ENCODE measurements around the gene SLC6A15.

DNA sequence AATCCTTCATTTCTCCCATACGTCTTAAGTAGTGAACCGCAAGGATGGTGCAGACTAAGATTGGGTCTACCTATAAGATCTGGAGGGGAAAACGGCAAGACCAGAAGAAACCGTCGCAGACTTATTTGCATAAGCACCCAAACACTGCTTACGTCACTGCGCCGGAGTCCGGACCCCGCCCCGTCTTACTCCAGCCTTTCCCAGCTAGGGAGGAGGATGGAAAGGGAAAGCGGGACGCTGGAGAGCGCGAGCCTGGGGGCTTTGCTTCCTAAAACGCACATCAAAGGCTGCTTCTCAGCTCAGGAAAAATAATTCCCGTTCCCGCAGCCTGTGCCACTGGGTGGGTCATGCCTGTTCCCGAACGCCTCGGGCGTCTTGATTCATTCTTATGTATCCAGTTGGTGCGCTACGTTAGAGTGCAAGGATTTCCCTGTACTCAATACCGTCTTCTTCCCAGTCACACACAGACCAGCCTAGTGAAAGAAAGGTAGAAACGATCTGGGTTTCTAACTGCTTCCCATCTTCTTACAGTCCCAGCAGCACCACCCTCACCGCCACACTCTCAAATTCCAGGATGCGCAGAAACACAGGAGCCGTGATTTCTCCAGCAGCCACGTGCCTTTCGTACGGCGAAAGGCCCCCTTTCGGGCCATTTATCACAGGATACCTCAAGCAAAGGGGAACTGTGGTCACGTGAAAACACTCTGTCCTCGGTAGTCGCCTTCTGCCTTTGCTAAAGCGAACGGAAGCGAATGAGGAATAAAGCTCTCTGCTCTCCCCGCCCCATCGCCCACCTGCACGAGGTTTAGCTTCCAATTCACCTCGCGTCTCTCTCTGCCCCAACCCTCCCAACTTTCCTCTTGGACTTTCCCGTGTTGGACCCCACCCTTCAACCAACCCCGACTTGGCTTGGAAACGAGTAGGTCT is 1.1 kb downstream of the SLC6A15 start:
- TF ChIP-seq, protein P1, sequence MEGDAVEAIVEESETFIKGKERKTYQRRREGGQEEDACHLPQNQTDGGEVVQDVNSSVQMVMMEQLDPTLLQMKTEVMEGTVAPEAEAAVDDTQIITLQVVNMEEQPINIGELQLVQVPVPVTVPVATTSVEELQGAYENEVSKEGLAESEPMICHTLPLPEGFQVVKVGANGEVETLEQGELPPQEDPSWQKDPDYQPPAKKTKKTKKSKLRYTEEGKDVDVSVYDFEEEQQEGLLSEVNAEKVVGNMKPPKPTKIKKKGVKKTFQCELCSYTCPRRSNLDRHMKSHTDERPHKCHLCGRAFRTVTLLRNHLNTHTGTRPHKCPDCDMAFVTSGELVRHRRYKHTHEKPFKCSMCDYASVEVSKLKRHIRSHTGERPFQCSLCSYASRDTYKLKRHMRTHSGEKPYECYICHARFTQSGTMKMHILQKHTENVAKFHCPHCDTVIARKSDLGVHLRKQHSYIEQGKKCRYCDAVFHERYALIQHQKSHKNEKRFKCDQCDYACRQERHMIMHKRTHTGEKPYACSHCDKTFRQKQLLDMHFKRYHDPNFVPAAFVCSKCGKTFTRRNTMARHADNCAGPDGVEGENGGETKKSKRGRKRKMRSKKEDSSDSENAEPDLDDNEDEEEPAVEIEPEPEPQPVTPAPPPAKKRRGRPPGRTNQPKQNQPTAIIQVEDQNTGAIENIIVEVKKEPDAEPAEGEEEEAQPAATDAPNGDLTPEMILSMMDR (IDR thresholded peaks at IDR 0.05; ENCODE audit: low read depth, low read length) = no peak
- TF ChIP-seq POLR2A (IDR thresholded peaks at IDR 0.05; ENCODE audit: extremely low read depth, insufficient read length) = no peak
- TF ChIP-seq, protein P2, sequence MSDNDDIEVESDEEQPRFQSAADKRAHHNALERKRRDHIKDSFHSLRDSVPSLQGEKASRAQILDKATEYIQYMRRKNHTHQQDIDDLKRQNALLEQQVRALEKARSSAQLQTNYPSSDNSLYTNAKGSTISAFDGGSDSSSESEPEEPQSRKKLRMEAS (IDR thresholded peaks at IDR 0.05; ENCODE audit: low read depth, low read length) = no peak
